HFFc6 (cell line): Measurements from ENCODE around the gene MZT2A. TPM values are rescaled to one million over a fixed set of nuclear protein-coding genes. Genes with fewer than 3 reads are reported as not detected.
"Not testable (repeated sequence)": the region's sequence is repeated elsewhere in the genome, so short reads cannot be mapped to it uniquely, and the experiment has no call there.

Experiments used
- DNase-seq: peaks from one replicate; pipeline ENCODE4 v3.0.0-alpha.2; 2018
- H3K27ac Mint-ChIP-seq: 2 replicates; pipeline ENCODE4 v1.8.0; 2020; ENCODE audit warnings: mild to moderate bottlenecking, mixed read lengths
- H3K27me3 Mint-ChIP-seq: 2 replicates; pipeline ENCODE4 v1.8.0; 2021; ENCODE audit warnings: mild to moderate bottlenecking, moderate library complexity, mixed read lengths; ENCODE audit not compliant: insufficient read depth
- H3K36me3 Mint-ChIP-seq: 2 replicates; pipeline ENCODE4 v1.8.0; 2021; ENCODE audit warnings: low read depth, mixed read lengths
- H3K4me1 Mint-ChIP-seq: 2 replicates; pipeline ENCODE4 v1.8.0; 2020; ENCODE audit warnings: low read depth, mixed read lengths
- H3K4me3 Mint-ChIP-seq: 2 replicates; pipeline ENCODE4 v1.8.0; 2020; ENCODE audit warnings: mild to moderate bottlenecking, moderate library complexity, mixed read lengths
- H3K9me3 Mint-ChIP-seq: 2 replicates; pipeline ENCODE4 v1.8.0; 2020; ENCODE audit warnings: mild to moderate bottlenecking, mixed read lengths
- total RNA-seq, 6 experiments: library from RNA; stranded (reverse); fragmentation: NEBNext Ultra II Directional; extraction: Animal tissue kit (Norgen Biotek cat#: 25700); gene quantifications; 2 replicates in 1 of 6; 3 replicates in 5 of 6; pipeline ENCODE4 v1.2.3, GENCODE V29; 2021
- TF ChIP-seq, protein P1 (sequence below): fragments of 200-600 bp; sonication (generic); IDR thresholded peaks from 2 replicates; pipeline ENCODE4 v1.5.0; 2021; ENCODE audit warnings: antibody characterized with exemption, mild to moderate bottlenecking

MZT2A gene
- total RNA-seq, 6 experiments from 2014 or later: 82.2 to 109 (median 95.8) TPM

DNA sequence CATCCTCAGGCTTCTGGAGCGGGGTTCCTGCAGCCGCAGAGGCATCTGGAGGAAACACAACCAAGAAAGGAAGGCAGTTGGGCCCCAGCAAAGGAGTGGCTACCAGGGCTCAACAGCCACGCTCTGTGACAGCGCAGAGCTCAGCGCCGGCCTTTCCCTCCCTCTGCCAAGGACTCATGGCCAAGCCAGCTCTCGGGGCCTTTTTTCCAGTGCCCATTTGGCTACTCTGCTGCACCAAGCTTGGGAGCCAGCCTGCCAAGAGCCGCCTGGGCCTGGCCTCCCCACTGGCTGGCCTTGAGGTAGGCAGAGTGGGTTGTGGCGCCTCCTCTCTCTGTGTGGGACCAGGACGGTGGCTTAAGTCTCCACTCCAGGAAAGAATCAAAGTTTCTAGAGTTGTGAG lies 28.3 kb upstream of the MZT2A start:
- no peak overlapping the region for H3K4me3 Mint-ChIP-seq

DNA sequence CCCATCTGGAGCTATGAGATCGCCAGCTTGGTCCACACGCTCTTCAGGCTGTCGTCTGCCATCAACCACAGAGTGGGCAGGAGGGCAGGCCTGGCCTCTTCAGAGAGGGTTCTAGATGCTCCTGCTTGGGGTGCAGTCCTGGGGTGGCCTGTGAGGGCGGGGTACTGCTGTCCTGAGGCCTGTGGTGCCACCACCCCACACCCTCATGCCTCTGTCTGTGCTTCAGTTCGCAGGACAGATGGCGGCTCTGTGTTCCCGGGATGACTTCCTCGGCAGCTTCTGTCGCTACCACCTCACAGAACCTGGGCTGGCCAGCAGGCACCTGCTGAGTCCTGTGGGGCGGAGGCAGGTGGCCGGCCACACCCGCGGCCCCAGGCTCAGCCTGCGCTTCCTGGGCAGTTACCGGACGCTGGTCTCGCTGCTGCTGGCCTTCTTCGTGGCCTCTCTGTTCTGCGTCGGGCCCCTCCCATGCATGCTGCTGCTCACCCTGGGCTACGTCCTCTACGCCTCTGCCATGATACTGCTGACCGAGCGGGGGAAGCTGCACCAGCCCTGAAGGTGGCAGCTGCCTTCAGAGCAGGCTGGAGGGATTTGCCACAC lies 27.8 kb upstream of the MZT2A start:
- not testable (repeated sequence) for H3K4me3 Mint-ChIP-seq, DNase-seq, H3K27me3 Mint-ChIP-seq, H3K27ac Mint-ChIP-seq, H3K36me3 Mint-ChIP-seq, H3K4me1 Mint-ChIP-seq, H3K9me3 Mint-ChIP-seq

More for the DNA sequence above, 28.3 kb upstream of the MZT2A start:
- no peaks in the 10 kb centered on the region for H3K27me3 Mint-ChIP-seq
- no peaks in the 10 kb centered on the region for H3K4me1 Mint-ChIP-seq
- no peaks in the 10 kb centered on the region for H3K36me3 Mint-ChIP-seq
- TF ChIP-seq, protein P1, sequence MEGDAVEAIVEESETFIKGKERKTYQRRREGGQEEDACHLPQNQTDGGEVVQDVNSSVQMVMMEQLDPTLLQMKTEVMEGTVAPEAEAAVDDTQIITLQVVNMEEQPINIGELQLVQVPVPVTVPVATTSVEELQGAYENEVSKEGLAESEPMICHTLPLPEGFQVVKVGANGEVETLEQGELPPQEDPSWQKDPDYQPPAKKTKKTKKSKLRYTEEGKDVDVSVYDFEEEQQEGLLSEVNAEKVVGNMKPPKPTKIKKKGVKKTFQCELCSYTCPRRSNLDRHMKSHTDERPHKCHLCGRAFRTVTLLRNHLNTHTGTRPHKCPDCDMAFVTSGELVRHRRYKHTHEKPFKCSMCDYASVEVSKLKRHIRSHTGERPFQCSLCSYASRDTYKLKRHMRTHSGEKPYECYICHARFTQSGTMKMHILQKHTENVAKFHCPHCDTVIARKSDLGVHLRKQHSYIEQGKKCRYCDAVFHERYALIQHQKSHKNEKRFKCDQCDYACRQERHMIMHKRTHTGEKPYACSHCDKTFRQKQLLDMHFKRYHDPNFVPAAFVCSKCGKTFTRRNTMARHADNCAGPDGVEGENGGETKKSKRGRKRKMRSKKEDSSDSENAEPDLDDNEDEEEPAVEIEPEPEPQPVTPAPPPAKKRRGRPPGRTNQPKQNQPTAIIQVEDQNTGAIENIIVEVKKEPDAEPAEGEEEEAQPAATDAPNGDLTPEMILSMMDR: no peak
- no peaks in the 10 kb centered on the region for H3K9me3 Mint-ChIP-seq
- H3K27ac Mint-ChIP-seq: no peak overlapping the region
- no peak for DNase-seq

DNA sequence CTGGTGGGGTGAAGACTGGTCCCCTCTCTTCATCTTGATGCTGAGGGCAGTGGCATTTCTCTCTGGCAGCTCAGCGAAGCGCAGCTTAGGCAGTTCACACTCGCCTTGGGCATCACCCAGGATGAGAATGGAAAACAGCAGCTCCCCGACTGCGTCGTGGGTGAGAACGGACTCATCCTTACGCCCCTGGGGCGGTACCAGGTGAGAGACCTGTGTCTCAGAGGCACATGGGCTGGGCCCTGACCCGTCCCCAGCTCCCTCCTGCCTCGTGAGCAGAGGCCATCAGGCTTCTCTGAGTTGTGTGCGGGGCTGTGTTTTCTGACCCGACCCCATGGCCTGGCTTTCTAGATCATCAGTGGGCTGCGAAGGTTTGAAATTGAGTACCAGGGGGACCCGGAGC lies 27.3 kb upstream of the MZT2A start:
- no peak for DNase-seq
- H3K9me3 Mint-ChIP-seq: no peaks in the 10 kb centered on the region
- H3K4me3 Mint-ChIP-seq: no peak overlapping the region
- TF ChIP-seq, protein P1: no peak
- H3K36me3 Mint-ChIP-seq: no peaks in the 10 kb centered on the region
- H3K4me1 Mint-ChIP-seq: no peaks in the 10 kb centered on the region
- H3K27me3 Mint-ChIP-seq: no peaks in the 10 kb centered on the region
- no peak overlapping the region for H3K27ac Mint-ChIP-seq

DNA sequence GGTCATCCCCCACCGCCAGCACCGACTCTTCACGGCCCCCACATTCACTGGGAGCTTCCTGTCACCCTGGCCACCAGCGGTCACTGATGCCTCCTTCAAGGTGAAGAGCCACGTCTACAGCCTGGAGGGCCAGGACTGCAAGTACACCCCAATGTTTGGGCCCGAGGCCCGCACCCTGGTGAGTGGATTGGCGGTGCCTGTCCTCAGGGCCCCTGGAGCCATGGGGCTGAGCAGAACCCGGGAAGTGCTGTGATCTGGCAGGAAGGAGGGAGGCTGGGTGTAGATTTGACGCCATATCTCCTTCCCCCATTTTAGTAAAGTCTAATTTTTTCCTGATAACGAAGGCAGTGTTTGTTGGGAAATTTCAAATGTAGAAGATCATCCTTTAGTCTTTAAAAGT lies 26.3 kb upstream of the MZT2A start:
- not testable (repeated sequence) for H3K27me3 Mint-ChIP-seq, DNase-seq, H3K4me3 Mint-ChIP-seq, H3K36me3 Mint-ChIP-seq, H3K27ac Mint-ChIP-seq, H3K9me3 Mint-ChIP-seq, H3K4me1 Mint-ChIP-seq

DNA sequence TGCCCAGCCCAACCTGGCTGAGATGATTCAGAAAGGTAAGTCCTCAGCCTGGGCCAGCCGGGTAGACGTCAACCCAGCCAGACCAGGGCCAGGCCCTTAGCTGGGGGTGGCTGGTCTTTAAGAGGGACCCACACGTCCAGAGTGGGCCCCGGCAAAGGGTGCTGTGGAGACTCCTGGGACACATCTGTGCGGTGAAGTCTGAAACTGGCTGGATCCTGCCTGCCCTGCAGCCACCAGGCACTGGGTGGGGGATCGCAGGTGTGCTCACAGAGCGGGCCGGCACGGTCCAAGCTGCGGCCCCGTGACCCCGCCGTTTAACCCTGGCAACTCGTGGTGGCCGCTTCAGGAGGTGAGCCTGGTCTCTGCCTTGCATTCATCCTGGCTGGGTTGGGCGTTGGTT lies 25.7 kb upstream of the MZT2A start:
- not testable (repeated sequence) for H3K4me3 Mint-ChIP-seq, H3K36me3 Mint-ChIP-seq, H3K4me1 Mint-ChIP-seq, H3K9me3 Mint-ChIP-seq, DNase-seq, H3K27ac Mint-ChIP-seq, H3K27me3 Mint-ChIP-seq

DNA sequence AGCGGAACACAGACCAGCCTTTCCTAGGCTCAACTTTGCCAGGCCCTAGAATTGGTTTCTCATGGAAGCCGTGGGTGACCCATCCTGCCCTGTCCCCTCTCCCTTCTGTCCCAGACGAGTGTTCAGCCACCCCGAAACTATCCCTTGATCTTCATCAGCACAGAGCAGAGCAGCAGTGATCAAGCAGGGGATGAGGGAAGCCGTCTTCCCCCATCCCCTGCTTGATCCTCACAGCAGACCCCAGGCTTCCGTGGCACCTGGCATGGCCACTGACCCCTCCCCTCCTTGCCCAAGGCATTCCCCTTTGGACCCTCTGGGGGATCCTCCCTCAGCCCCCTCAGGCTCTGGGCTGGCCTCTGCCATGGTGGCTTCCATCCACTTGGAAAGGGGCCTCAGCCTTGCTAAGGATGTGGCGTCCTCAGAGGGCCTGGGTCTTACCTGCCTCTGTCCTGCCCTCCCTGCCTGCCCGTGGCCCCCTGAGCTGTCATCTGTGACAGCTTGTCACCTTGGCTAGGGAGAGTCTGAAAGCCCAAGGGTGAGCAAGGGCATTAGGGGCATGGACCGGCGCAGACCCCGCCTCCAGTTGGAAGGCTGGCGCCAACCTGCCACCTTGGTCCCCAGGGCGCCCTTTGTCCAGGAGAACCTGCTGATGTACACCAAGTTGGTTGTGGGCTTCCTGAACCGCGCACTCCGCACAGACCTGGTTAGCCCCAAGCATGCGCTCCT lies 25.1 kb upstream of the MZT2A start:
- TF ChIP-seq, protein P1: no peak
- DNase-seq: no peak
- Mint-ChIP-seq H3K4me3 (no peak overlapping the region), H3K27me3 (no peaks in the 10 kb centered on the region), H3K4me1 (no peaks in the 10 kb centered on the region), H3K36me3 (no peaks in the 10 kb centered on the region), H3K27ac (no peak overlapping the region), H3K9me3 (no peaks in the 10 kb centered on the region)

DNA sequence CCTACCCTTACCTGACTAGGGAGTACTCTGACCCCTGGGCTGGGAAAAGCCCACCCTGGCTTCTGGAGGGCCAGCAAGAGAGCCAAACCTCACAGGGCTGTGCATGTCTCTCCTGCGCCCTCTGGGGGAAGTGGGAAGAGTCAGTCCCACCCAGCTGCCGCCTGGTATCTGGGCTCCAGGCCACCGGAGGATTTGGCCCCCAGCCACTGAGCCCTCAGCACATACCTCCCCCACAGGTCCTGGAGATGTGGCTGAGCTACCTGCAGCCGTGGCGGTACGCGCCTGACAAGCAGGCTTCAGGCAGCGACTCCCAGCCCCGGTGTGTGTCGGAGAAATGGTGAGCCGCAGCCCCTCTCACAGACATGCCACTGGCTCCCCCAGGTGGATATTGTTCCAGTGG lies 24.4 kb upstream of the MZT2A start:
- not testable (repeated sequence) for DNase-seq, H3K27ac Mint-ChIP-seq

More for the DNA sequence above, 24.4 kb upstream of the MZT2A start:
- not testable (repeated sequence) for H3K27me3 Mint-ChIP-seq, H3K4me3 Mint-ChIP-seq, H3K36me3 Mint-ChIP-seq, H3K4me1 Mint-ChIP-seq, H3K9me3 Mint-ChIP-seq
- TF ChIP-seq, protein P1: peak; percentile 54
